Lung microvascular endothelial cell (primary cell): ENCODE results near the gene DDX1. TPM values are rescaled to one million over a fixed set of nuclear protein-coding genes. Genes with fewer than 3 reads are reported as not detected.
"Not testable (repeated sequence)": the region's sequence is repeated elsewhere in the genome, so short reads cannot be mapped to it uniquely, and the experiment has no call there.

Source experiments
- DNase-seq, 2 donors: peaks; one replicate each; pipeline versions ENCODE4 v3.0.0 to v3.0.0-alpha.2; 2010; ENCODE audit warnings: low read depth in 2 of 2
- total RNA-seq: library from RNA; depleted of rRNA; stranded (reverse); fragments of >200 nt; gene quantifications from 2 replicates; pipeline ENCODE4 v1.2.1, GENCODE V29; 2014

DDX1 gene
- 61.5 and 61.7 TPM in 2 replicates for total RNA-seq

- peak; percentile 86 to 89 for DNase-seq
These were observed at the start of gene DDX1 for GRCh38 chr2:15591692-15592463. DDX1 (plus strand) TSS chr2:15591868; CDS start chr2:15591934, 66 bp downstream.

DNA sequence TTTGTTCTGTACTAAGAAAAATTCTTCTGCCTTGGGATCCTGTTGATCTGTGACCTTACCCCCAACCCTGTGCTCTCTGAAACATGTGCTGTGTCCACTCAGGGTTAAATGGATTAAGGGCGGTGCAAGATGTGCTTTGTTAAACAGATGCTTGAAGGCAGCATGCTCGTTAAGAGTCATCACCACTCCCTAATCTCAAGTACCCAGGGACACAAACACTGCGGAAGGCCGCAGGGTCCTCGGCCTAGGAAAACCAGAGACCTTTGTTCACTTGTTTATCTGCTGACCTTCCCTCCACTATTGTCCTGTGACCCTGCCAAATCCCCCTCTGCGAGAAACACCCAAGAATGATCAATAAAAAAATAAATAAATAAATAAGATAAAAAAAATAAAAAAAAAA lies 49.4 kb upstream of the DDX1 start:
- DNase-seq: not testable (repeated sequence)

DNA sequence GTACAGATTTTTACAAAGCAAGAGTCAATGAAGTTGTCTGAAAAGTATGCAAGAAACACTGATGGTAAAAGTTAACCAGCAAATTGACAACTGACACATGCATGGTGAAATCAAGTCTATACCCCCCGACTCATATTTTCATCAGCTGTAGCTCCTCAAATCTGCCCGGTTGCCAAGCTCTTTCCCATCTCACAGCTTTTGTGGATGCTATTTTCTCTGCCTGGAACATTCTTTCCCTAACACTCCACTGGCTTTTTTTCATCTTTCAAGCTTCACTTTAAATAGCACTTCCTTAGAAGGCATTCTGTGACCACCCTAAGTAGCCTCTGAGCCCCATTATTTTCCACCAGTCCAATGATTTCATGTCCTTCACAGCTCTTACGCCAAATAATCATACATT lies 48.6 kb upstream of the DDX1 start:
- DNase-seq: no peak

GRCh38 chr2:15543541-15543940 lies 48.1 kb upstream of the DDX1 start:
- DNase-seq: no peak

DNA sequence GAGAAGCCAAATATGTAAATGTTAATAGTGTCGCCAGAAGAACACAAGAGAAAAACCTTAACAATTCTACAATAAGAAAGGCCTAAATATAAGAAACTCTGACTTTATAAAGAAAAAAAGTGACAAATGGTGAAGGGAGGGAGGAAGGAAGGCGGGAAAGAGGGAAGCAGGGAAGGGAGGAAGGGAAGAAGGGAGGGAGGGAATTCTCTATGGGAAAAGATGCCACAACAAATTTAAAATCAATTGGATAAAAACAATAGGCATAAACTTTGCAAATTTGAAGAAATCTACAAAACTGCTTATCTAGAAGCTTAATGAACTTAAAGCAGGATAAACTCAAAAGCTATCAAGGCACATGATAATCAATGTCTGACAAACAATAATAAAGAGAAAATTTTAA lies 47.4 kb upstream of the DDX1 start:
- DNase-seq: no peak

DNA sequence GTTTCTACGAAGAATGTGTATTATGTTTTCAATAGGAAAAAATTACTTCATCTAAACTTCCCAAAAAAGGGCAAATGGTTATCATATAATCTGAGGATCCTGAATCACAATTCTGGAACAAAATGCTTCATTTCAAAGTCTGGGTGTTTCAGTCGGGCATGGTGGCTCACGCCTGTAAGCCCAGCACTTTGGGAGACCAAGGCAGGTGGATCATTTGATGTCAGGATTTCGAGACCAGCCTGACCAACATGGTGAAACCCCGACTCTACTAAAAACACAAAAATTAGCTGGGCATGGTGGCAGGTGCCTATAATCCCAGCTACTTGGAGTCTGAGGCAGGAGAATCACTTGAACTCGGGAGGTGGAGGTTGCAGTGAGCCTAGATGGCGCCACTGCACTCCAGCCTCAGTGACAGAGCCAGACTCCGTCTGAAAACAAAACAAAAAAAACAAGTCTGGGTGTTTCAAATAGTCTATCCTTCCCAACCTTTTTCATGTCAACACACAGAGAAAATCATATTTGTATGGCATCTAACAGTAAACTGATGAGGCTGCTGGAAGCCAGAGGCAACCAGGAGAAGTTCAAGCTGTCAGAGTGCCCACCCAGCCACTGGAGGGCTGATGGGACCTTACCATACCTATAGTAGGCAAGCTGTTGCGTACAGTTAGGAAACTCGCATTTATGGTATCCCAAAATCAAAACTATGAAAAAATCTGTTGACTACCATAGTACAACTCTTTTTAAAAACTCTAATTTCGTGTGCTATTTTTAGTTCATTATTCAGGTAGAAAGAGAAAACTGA lies 45.2 kb upstream of the DDX1 start:
- DNase-seq: no peak

DNA sequence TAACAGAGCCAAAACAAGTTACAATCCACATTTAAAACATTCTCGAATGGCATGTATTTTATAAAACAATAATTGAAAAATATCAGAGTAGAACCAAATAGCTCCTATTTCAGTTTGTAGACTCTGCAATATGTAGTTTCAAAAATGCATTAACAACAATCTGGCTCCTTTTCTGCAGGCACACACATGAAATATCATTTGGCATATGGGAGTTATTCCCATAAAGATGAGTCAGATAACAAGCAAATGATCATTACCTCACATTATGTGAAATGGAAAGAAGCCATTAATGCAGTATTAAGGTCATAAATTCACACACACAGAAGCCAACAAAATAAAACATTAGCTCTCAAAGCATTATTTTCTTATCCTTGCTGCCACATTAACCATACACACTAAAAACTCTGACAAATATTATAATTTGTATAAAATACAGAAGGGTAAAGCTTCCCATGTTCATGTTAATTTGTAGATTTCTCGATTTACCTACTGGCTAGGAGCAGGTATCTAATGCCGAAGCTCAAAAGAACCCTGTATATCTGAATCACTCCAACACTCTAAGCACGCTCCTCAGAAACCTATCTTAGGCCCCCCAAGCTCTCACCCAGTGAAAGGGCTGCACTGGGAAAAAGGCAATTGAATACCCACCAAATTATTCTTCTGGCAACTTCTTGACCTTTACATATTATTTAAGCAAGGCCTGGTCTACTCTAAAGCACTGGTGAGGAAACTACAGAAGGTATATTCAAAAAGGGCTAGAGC lies 44.4 kb upstream of the DDX1 start:
- peak in 1 of 2 donors; percentile 10 for DNase-seq

DNA sequence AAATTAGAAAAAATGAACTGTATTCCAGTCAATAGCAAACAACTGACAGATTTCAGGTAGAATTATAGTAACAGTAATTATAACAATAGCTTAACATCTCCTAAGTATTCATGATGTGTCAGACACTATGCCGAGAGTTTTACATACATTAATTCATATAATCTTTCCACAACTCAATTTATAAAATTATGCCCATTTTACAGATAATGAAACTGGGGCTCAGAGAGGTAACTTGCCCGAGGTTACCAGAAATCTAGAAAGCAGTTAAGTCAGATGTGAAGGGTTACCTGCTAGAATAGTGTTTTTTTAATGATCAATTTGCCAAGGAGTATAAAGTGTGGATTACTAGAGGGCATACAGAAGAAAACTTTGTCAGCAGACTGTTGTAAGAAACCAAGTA lies 42.7 kb upstream of the DDX1 start:
- DNase-seq: no peak

GRCh38 chr2:15553519-15553918 lies 38.1 kb upstream of the DDX1 start:
- DNase-seq: no peak

DNA sequence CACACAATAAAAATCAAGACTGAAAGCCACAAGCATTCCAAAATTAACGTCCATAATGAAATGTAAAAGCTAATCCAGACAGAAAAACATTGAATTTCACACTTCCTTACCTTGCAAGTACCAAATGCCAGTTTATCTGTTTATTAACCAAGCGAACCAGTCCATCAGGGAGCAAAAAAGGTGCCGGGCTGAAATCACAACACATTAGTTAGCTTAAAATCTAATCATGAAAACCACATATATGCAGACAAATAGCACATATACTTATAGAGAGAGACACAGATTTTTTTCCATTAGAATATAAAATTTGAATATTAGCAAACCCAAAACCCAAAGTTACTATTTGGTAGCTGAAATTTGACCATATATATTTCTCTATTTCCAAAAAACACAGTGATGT lies 37.7 kb upstream of the DDX1 start:
- no peak for DNase-seq

DNA sequence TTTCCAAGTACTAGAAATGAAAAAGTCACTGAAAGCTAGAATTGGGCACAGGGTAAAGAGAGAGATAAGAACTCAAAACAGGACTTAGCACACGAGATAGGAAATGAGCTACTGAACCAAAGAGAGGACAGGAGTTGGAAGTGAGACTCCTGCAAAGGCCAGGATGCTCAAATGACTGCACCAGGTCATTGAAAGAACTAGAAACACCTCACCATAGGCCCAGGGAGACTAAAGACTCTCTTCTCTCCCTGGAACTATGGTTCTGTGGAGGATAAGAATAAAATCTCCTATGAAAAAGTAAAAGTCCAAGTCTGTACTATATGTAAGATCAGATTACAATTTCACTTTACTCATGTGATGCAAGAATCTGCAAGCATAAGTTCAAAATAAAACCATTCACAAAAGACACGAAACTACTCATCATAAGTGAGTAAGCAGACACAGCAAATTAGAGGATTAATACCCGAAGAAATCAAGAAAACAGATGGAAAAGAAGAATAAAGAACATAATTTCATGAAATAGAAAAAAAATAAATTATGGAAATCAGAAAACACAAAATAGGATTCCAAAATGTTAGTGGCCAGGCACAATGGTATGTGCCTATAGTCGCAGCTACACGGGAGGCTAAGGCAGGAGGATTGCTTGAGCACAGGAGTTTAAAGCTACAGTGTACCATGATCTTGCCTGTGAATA lies 37.0 kb upstream of the DDX1 start:
- no peak for DNase-seq

- DNase-seq: no peak
These were observed 35.9 kb upstream of the DDX1 start for GRCh38 chr2:15555760-15556193.

- DNase-seq: no peak
These were observed 35.2 kb upstream of the DDX1 start for GRCh38 chr2:15556311-15556930.

DNA sequence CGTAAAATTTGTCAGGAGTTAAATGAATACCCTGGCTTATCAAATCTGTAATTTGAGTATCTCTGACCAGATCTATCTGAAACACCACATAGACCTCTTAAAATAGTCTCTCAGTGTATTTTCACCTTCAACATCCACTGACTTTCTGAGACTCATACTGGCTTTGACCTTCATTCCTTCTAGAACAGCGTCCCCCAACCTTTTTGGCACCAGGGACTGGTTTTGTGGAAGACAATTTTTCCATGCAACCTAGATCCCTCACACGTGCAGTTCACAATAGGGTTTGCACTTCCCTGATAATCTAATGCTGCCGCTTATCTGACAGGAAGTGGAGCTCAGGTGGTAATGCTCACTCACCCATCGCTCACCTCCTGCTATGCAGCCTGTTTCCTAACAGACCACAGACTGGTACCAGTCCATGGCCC lies 33.8 kb upstream of the DDX1 start:
- DNase-seq: peak; percentile 6 to 45

GRCh38 chr2:15559379-15560139 lies 32.1 kb upstream of the DDX1 start:
- DNase-seq: no peak

GRCh38 chr2:15560140-15560987 lies 31.3 kb upstream of the DDX1 start:
- DNase-seq: peak; percentile 55 to 58

GRCh38 chr2:15560988-15561573 lies 30.6 kb upstream of the DDX1 start, which contains the start of gene NBAS:
NBAS (minus strand) TSS chr2:15561334; CDS start chr2:15561304, 30 bp downstream.
- DNase-seq: peak; percentile 88 to 90

GRCh38 chr2:15561574-15562344 lies 29.9 kb upstream of the DDX1 start:
- DNase-seq: peak in 1 of 2 donors; percentile 42
